Prostate gland (tissue), 2 donors: Measurements from ENCODE around the gene SLC25A21. TPM values are rescaled to one million over a fixed set of nuclear protein-coding genes. Genes with fewer than 3 reads are reported as not detected.

Experiments used
- DNase-seq: peaks from one replicate; pipeline ENCODE4 v3.0.0-alpha.2; 2019; ENCODE audit warnings: low spot score
- H3K27ac ChIP-seq, 2 donors: fragments of 200-600 bp; sonication (generic); 2 replicates each; pipeline ENCODE4 v1.5.1; 2017 to 2019
- H3K27me3 ChIP-seq: fragments of 200-600 bp; sonication (generic); replicated peaks from 2 replicates; pipeline ENCODE4 v1.5.1; 2019; ENCODE audit not compliant: insufficient read depth
- H3K36me3 ChIP-seq, 2 donors: fragments of 200-600 bp; sonication (generic); 1 replicate in 1 of 2; 2 replicates in 1 of 2; pipeline versions ENCODE4 v1.5.1 to v1.8.1; 2017 to 2019
- H3K4me1 ChIP-seq: fragments of 200-600 bp; sonication (generic); replicated peaks from 2 replicates; pipeline ENCODE4 v1.5.1; 2019
- H3K4me3 ChIP-seq, 2 donors: fragments of 200-600 bp; sonication (generic); 2 replicates each; pipeline ENCODE4 v1.5.1; 2017 to 2019
- H3K9me3 ChIP-seq: fragments of 200-600 bp; sonication (generic); 2 replicates; pipeline ENCODE4 v1.5.1; 2017
- POLR2A ChIP-seq: fragments of 450-650 bp; IDR thresholded peaks from one replicate; pipeline ENCODE4 v1.6.1; 2016; ENCODE audit warnings: antibody characterized with exemption, mild to moderate bottlenecking
- POLR2AphosphoS5 ChIP-seq: sonication (generic); formaldehyde crosslinking; IDR thresholded peaks from one replicate; pipeline ENCODE4 v1.6.1; 2017; ENCODE audit warnings: antibody characterized with exemption
- WGBS: methylation state at CpG from one replicate; pipeline ENCODE4 v1.1.5; 2018; 5-methylcytosine and 5-hydroxymethylcytosine counted together
- intact Hi-C: fragments of 100-400 bp; cut with DNase I; formaldehyde crosslinking; loops from one replicate; pipeline ENCODE4 v1.14.2; 2022
- total RNA-seq, 2 donors: library from RNA; depleted of rRNA; stranded (reverse); fragments of >200 nt; gene quantifications; one replicate each; pipeline ENCODE4 v1.1.0, GENCODE V29; 2016
- TF ChIP-seq, protein P1 (sequence below), 4 experiments: fragments of 200-600 bp in 2 of 4; fragments of 450-650 bp in 2 of 4; sonication (generic) in 2 of 4; IDR thresholded peaks; 1 replicate in 3 of 4; 2 replicates in 1 of 4; pipeline ENCODE4 v1.5.1; 2016 to 2019; ENCODE audit warnings: antibody characterized with exemption in 4 of 4, mild to moderate bottlenecking in 2 of 4, moderate library complexity in 2 of 4

The SLC25A21 gene
- total RNA-seq, 2 donors from 2014 or later = 1.5 to 7.7 TPM

DNA sequence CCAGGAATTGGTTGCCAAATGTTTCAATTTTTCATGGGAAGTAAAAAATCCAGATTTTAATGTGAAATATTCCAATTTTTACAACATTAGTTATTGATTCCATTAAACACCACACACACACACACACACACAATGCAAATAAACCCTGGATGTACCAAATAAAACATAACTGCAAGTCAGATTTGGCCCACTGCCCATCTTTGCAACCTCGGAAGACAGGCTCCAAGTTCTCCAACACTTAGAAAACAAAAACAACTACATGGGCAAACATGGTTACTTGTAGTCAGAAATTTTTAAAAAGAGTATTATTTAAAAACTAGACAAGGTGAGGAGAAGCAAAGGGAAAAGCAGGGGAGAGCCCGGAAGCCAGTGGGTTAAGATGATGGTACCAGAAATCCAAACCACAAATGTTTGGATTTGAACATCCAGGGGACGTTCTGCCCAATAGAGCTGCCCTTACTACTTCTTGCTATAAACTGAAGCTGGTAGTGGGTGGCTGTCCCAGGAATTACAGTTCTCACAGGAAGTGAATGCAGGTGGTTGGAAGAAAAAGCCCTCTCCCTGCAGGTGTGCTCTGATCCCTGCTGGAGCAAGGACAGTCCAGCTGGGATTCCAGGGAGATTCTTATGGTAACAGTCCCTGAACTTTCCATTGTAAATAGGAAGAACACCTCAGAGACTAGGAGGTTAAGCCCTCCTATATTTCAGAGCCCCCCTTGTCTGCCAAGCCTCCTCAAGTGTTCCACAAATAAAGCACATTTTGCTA is 111.7 kb downstream of the SLC25A21 start:
- 48% methylated on average over 3 of the region's 3 CpGs for WGBS
- DNase-seq = peak; percentile 45
- no peaks in the 10 kb centered on the region for H3K4me1 ChIP-seq
- H3K9me3 ChIP-seq = no peaks in the 10 kb centered on the region
- no peaks in the 10 kb centered on the region for H3K36me3 ChIP-seq
- H3K27me3 ChIP-seq = no peaks in the 10 kb centered on the region
- H3K27ac ChIP-seq = no peak overlapping the region
- H3K4me3 ChIP-seq = no peak overlapping the region
- TF ChIP-seq POLR2AphosphoS5 (no peak), POLR2A (no peak)
- TF ChIP-seq, protein P1, sequence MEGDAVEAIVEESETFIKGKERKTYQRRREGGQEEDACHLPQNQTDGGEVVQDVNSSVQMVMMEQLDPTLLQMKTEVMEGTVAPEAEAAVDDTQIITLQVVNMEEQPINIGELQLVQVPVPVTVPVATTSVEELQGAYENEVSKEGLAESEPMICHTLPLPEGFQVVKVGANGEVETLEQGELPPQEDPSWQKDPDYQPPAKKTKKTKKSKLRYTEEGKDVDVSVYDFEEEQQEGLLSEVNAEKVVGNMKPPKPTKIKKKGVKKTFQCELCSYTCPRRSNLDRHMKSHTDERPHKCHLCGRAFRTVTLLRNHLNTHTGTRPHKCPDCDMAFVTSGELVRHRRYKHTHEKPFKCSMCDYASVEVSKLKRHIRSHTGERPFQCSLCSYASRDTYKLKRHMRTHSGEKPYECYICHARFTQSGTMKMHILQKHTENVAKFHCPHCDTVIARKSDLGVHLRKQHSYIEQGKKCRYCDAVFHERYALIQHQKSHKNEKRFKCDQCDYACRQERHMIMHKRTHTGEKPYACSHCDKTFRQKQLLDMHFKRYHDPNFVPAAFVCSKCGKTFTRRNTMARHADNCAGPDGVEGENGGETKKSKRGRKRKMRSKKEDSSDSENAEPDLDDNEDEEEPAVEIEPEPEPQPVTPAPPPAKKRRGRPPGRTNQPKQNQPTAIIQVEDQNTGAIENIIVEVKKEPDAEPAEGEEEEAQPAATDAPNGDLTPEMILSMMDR (IDR thresholded peaks at IDR 0.05) = no peak
- intact Hi-C loops = no loop called here

DNA sequence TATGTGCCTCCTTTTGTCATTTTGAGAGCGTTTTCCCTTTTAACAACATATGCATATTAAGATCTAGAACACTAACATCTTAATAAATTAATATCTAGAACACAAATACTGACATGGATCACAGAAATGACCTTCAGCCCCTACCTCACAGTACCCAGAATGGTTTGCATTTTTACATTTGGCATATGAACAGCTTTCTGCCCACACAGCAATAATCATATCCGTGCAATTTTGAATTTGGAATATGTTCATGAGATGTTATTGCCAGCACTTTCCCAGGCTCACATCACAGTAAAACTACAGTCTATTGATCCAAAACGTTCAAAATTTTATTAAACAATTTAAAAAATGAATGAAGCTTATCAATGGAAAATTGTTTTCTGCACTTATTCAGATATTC is 114.6 kb downstream of the SLC25A21 start:
- H3K27ac ChIP-seq = no peak overlapping the region
- 78% methylated on average over 3 of the region's 3 CpGs for WGBS
- intact Hi-C loops = no loop called here
- no peak for TF ChIP-seq POLR2AphosphoS5
- TF ChIP-seq, protein P1 (IDR thresholded peaks at IDR 0.05) = no peak
- no peak for TF ChIP-seq POLR2A
- H3K9me3 ChIP-seq = no peaks in the 10 kb centered on the region
- H3K4me1 ChIP-seq = no peaks in the 10 kb centered on the region
- no peaks in the 10 kb centered on the region for H3K36me3 ChIP-seq
- no peak for DNase-seq
- H3K4me3 ChIP-seq = no peak overlapping the region
- no peaks in the 10 kb centered on the region for H3K27me3 ChIP-seq

DNA sequence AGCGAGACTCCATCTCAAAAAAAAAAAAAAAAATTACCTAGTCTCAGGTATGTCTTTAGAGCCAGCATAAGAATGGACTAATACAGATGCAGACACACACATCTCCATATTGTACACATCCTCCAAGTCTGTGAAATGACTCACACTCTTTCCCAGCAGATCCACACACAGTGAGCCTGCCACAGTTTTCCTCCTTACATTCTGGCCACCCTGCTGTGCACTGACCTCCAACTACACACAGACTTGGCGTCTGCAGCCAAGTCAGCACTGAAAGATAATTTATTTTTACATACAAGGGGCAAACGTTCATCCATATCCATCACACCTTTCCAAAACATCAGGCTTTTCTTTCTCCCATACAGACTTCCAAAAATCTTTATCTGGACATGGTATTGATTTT is 115.9 kb downstream of the SLC25A21 start:
- no peak overlapping the region for H3K27ac ChIP-seq
- H3K36me3 ChIP-seq = no peaks in the 10 kb centered on the region
- H3K4me3 ChIP-seq = no peak overlapping the region
- H3K9me3 ChIP-seq = no peaks in the 10 kb centered on the region
- WGBS = 70% methylated on average over 3 of the region's 3 CpGs
- DNase-seq = no peak
- no peaks in the 10 kb centered on the region for H3K27me3 ChIP-seq
- TF ChIP-seq, protein P1 (IDR thresholded peaks at IDR 0.05) = no peak
- TF ChIP-seq POLR2A (no peak), POLR2AphosphoS5 (no peak)
- intact Hi-C loops = no loop called here
- H3K4me1 ChIP-seq = no peaks in the 10 kb centered on the region

DNA sequence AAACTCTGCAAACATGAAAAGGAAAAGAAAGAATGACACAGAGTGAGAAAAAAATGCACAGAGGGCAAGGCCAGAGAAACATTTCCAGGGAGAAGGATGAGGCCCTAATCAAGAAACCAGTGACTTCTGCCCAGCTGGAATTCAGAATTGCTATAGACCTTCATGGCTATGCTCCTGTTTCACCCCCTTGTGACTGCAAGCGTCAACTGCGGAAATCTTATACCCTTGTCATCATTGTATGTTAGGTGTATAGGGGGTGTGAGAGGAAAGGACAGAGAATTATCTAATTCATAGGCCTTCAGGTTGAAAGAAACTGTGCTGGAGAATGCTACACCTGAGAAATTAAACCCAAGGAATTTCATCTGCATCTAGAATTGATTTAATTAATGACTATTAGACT is 117.5 kb downstream of the SLC25A21 start:
- no peak for TF ChIP-seq POLR2AphosphoS5
- TF ChIP-seq POLR2A = no peak
- TF ChIP-seq, protein P1 (IDR thresholded peaks at IDR 0.05) = no peak
- 94% methylated on average over 2 of the region's 2 CpGs for whole genome bisulfite sequencing
- Histone ChIP-seq H3K9me3 (no peaks in the 10 kb centered on the region), H3K4me3 (no peak overlapping the region), H3K4me1 (no peaks in the 10 kb centered on the region), H3K36me3 (no peaks in the 10 kb centered on the region), H3K27ac (no peak overlapping the region), H3K27me3 (no peaks in the 10 kb centered on the region)
- no peak for DNase-seq
- intact Hi-C loops = no loop called here

DNA sequence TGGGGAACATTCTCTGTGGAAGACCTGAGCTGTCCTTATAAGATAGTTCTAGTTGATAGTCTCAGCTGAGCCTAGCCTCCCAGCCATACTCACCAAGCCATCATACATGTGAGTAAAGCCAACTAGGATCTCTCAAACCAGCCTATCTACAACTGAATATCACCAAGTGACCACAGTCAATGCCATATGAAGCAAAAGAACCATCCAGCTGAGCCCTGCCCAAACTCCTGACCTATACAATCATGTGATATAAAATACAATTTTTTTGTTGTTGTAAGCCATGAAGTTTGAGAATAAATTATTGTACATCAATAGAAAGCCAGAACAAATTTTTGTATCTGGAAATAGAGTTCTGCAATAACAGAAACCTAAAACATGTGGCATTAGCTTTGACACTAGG is 118.3 kb downstream of the SLC25A21 start:
- intact Hi-C loops = no loop called here

More for the DNA sequence above, 118.3 kb downstream of the SLC25A21 start:
- Histone ChIP-seq H3K27ac (no peak overlapping the region), H3K4me1 (no peaks in the 10 kb centered on the region), H3K27me3 (no peaks in the 10 kb centered on the region), H3K36me3 (no peaks in the 10 kb centered on the region), H3K9me3 (no peaks in the 10 kb centered on the region), H3K4me3 (no peak overlapping the region)
- TF ChIP-seq POLR2A = no peak
- TF ChIP-seq POLR2AphosphoS5 = no peak
- TF ChIP-seq, protein P1 (IDR thresholded peaks at IDR 0.05) = no peak
- no peak for DNase-seq
